CD4-positive, alpha-beta T cell (primary cell): ENCODE measurements around the gene RPL18. TPM values are rescaled to one million over a fixed set of nuclear protein-coding genes. Genes with fewer than 3 reads are reported as not detected.

ENCODE experiments used
- ATAC-seq: fragments of 200-7000 bp; cut with Tn5 transposase; one replicate; pipeline ENCODE4 v1.10.0; 2022; ENCODE audit warnings: mild to moderate bottlenecking; ENCODE audit not compliant: poor library complexity
- CTCF ChIA-PET: fragments of 350-600 bp; sonication (Branson Sonifier 250); formaldehyde crosslinking; loops from one replicate; lab custom pipeline; 2021; ENCODE audit warnings: antibody characterized with exemption, inconsistent platforms; lab: Charles Lee
- POLR2A ChIA-PET: fragments of 350-600 bp; sonication (Branson Sonifier 250); formaldehyde crosslinking; loops from one replicate; lab custom pipeline; 2021; ENCODE audit warnings: antibody characterized with exemption, inconsistent platforms; lab: Charles Lee
- DNase-seq, 14 experiments: peaks; one replicate each; pipeline ENCODE4 v3.0.0-alpha.2; 2013 to 2020; ENCODE audit warnings: mixed read lengths in 2 of 14
- H3K27ac ChIP-seq, 2 donors: one replicate each; pipeline versions ENCODE4 v1.5.1 to v1.7.0; 2013; ENCODE audit warnings: low read length in 2 of 2, low read depth in 1 of 2, mild to moderate bottlenecking in 1 of 2
- H3K27me3 ChIP-seq, 2 experiments: 1 replicate in 1 of 2; 2 replicates in 1 of 2; pipeline versions ENCODE4 v1.6.1 to v1.7.0; 2013; ENCODE audit warnings: low read length in 2 of 2, control low read depth in 1 of 2, mild to moderate bottlenecking in 1 of 2, moderate library complexity in 1 of 2; ENCODE audit not compliant: insufficient read depth in 2 of 2, control insufficient read depth in 1 of 2
- H3K36me3 ChIP-seq: one replicate; pipeline ENCODE4 v1.6.1; 2013; ENCODE audit warnings: low read length, control low read depth; ENCODE audit not compliant: insufficient read depth
- H3K4me1 ChIP-seq: one replicate; pipeline ENCODE4 v1.6.1; 2013; ENCODE audit warnings: low read length, control low read depth; ENCODE audit not compliant: insufficient read depth
- H3K4me3 ChIP-seq: one replicate; pipeline ENCODE4 v1.5.1; 2013; ENCODE audit warnings: mild to moderate bottlenecking, low read length, moderate library complexity
- H3K9me3 ChIP-seq, 2 experiments: 1 replicate in 1 of 2; 2 replicates in 1 of 2; pipeline versions ENCODE4 v1.6.1 to v1.7.0; 2013; ENCODE audit warnings: low read length in 2 of 2, mild to moderate bottlenecking in 2 of 2, control low read depth in 1 of 2, moderate library complexity in 1 of 2; ENCODE audit not compliant: control insufficient read depth in 1 of 2, insufficient read depth in 1 of 2
- H3K27ac Mint-ChIP-seq: one replicate; pipeline ENCODE4 v1.8.0; 2020; ENCODE audit warnings: mixed read lengths
- H3K27me3 Mint-ChIP-seq: one replicate; pipeline ENCODE4 v1.8.0; 2021; ENCODE audit warnings: mixed read lengths
- H3K36me3 Mint-ChIP-seq: one replicate; pipeline ENCODE4 v1.8.0; 2021; ENCODE audit warnings: low read depth, mixed read lengths
- H3K4me1 Mint-ChIP-seq: one replicate; pipeline ENCODE4 v1.8.0; 2021; ENCODE audit warnings: low read depth, mixed read lengths
- H3K4me3 Mint-ChIP-seq: one replicate; pipeline ENCODE4 v1.8.0; 2020; ENCODE audit warnings: mild to moderate bottlenecking, mixed read lengths
- H3K9me3 Mint-ChIP-seq: one replicate; pipeline ENCODE4 v1.8.0; 2020; ENCODE audit warnings: mixed read lengths
- CTCF ChIP-seq: fragments of 200-600 bp; IDR thresholded peaks from one replicate; pipeline ENCODE4 v1.8.0; 2022; ENCODE audit warnings: antibody characterized with exemption, mild to moderate bottlenecking
- intact Hi-C, 2 experiments: fragments of 100-400 bp; cut with DNase I in 1 of 2; cut with micrococcal nuclease in 1 of 2; formaldehyde crosslinking; loops; one replicate each; pipeline versions ENCODE4 v1.15.1 to v1.9.0; 2023 to 2025; cut with DNase I, micrococcal nuclease
- total RNA-seq, 174 experiments: library from RNA in 2 of 174; stranded (reverse) in 2 of 174; gene quantifications; one replicate each; pipeline ENCODE4 v1.2.3 and lab custom pipeline; 2021 to 2026

Gene RPL18
- total RNA-seq, 2 experiments from 2014 or later, result 2,820 to 2,913 TPM

DNA sequence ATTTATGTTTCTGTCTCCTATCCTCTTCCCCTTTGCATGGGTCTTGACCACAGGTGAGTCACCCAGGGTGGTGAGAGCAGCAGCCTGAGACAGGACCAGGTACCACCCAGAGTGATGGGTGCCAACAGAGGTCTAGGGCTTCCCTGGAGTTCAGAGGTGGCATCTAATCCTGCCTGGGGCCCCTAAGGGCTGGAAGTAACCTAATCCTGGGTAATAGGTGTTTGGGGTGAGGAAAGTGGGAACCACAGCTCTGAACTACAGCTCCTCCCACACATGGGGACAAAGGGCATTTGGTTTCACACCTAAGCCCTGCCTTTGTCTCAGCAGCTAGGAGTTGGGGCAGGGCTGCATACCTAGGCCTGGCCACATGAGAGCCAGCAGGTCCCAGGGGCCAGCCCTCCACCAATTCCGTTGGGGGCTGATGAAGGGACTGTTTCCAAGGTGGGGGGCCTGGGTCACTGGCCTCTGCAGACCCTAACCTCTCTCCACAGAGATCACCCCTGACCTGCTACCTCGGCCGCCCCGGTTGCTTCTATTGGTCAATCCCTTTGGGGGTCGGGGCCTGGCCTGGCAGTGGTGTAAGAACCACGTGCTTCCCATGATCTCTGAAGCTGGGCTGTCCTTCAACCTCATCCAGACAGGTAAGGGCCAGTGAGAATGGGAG lies 8.4 kb upstream of the RPL18 start:
- H3K4me1 Mint-ChIP-seq, result peaks cover 37% of the 10 kb centered on the region
- peaks cover 49% of the 10 kb centered on the region for H3K36me3 Mint-ChIP-seq
- H3K4me3 ChIP-seq, result no peak overlapping the region
- peak in 4 of 14 experiments; percentile 18 to 51 (median 36) for DNase-seq
- no peak overlapping the region for H3K27ac ChIP-seq
- H3K4me3 Mint-ChIP-seq, result no peak overlapping the region
- ChIA-PET POLR2A (interaction anchor here (1.1 to 5.0 kb wide), 3 partner anchors 9 to 18 kb away, joined by 4 to 33 read pairs (median 7); partner anchors contain the start of genes DBP, RPL18 and SPHK2), CTCF (interaction anchor here (0.7 kb wide), 1 partner anchor 98 kb away, joined by 3 read pairs; no protein-coding TSS in a partner anchor)
- H3K27ac Mint-ChIP-seq, result no peak overlapping the region
- H3K9me3 Mint-ChIP-seq, result no peaks in the 10 kb centered on the region
- no peaks in the 10 kb centered on the region for H3K27me3 Mint-ChIP-seq
- H3K4me1 ChIP-seq, result peaks cover 43% of the 10 kb centered on the region
- H3K9me3 ChIP-seq, result no peaks in the 10 kb centered on the region
- peaks cover 39% of the 10 kb centered on the region for H3K36me3 ChIP-seq
- no peak for ATAC-seq
- no peaks in the 10 kb centered on the region for H3K27me3 ChIP-seq
- no peak for TF ChIP-seq CTCF
- intact Hi-C loops, result loop anchor here in 1 of 2 experiments (10.0 kb wide), 1 partner anchor 367 kb away; the partner anchor contains the start of genes GYS1 and RUVBL2

- Histone ChIP-seq H3K36me3 (peaks cover 25% of the 10 kb centered on the region), H3K27me3 (no peaks in the 10 kb centered on the region), H3K9me3 (no peaks in the 10 kb centered on the region), H3K4me3 (no peak overlapping the region), H3K4me1 (peaks cover 40% of the 10 kb centered on the region), H3K27ac (no peak overlapping the region)
- CTCF ChIA-PET, result no interaction called here
- Mint-ChIP-seq H3K27ac (peak overlapping the region; percentile 32), H3K9me3 (no peaks in the 10 kb centered on the region), H3K27me3 (no peaks in the 10 kb centered on the region), H3K4me1 (peaks cover 29% of the 10 kb centered on the region), H3K4me3 (no peak overlapping the region), H3K36me3 (peaks cover 44% of the 10 kb centered on the region)
- no peak for TF ChIP-seq CTCF
- ATAC-seq (no peak), DNase-seq (peak in 2 of 14 experiments; percentile 14 to 43)
- intact Hi-C loops, result loop anchor here in 1 of 2 experiments (10.0 kb wide), 1 partner anchor 369 kb away; the partner anchor contains the start of genes GYS1 and RUVBL2
- POLR2A ChIA-PET, result no interaction called here
Measured at GRCh38 chr19:48625891-48626327, 6.9 kb upstream of the RPL18 start.

GRCh38 chr19:48624791-48625723 lies 6.1 kb upstream of the RPL18 start:
- Mint-ChIP-seq H3K9me3 (no peaks in the 10 kb centered on the region), H3K36me3 (peaks cover 36% of the 10 kb centered on the region), H3K4me1 (peaks cover 31% of the 10 kb centered on the region), H3K27ac (peak overlapping the region; percentile 77), H3K4me3 (peak overlapping the region; percentile 86), H3K27me3 (no peaks in the 10 kb centered on the region)
- POLR2A ChIA-PET, result interaction anchor here (3.1 to 3.6 kb wide), 2 partner anchors 9 to 12 kb away, joined by 34 to 38 read pairs; partner anchors contain the start of gene DBP
- CTCF ChIA-PET, result no interaction called here
- peaks cover 16% of the 10 kb centered on the region for H3K36me3 ChIP-seq
- peak overlapping the region; percentile 21 to 57 for H3K27ac ChIP-seq
- intact Hi-C loops, result loop anchor here in 1 of 2 experiments (1.0 to 10.0 kb wide), 2 partner anchors 9 to 370 kb away; partner anchors contain the start of genes GYS1 and RUVBL2
- no peaks in the 10 kb centered on the region for H3K27me3 ChIP-seq
- peak in 2 of 14 experiments; percentile 15 to 48 for DNase-seq
- H3K4me3 ChIP-seq, result no peak overlapping the region
- no peaks in the 10 kb centered on the region for H3K9me3 ChIP-seq
- ATAC-seq, result no peak
- peaks cover 36% of the 10 kb centered on the region for H3K4me1 ChIP-seq
- no peak for TF ChIP-seq CTCF
